ENCODE data around the gene FRMD8.
"Not testable (repeated sequence)": the region's sequence is repeated elsewhere in the genome, so short reads cannot be mapped to it uniquely, and the experiment has no call there.

The FRMD8 gene

GRCh38 chr11:65394125-65394536 is 7.7 kb downstream of the FRMD8 start:
- no peak for DNase-seq

GRCh38 chr11:65395961-65396530 is 9.6 kb downstream of the FRMD8 start:
- DNase-seq: no peak

GRCh38 chr11:65396769-65397745 is 10.6 kb downstream of the FRMD8 start:
- no peak for DNase-seq

- DNase-seq: no peak
These were observed 12.0 kb downstream of the FRMD8 start for GRCh38 chr11:65398362-65398910.

- no peak for DNase-seq
These were observed 12.8 kb downstream of the FRMD8 start for GRCh38 chr11:65399249-65399648.

- DNase-seq: no peak
These were observed 13.4 kb downstream of the FRMD8 start for GRCh38 chr11:65399845-65400244.

GRCh38 chr11:65400307-65401072 is 14.1 kb downstream of the FRMD8 start:
- DNase-seq: no peak

- no peak for DNase-seq
These were observed 14.8 kb downstream of the FRMD8 start for GRCh38 chr11:65401073-65401802.

GRCh38 chr11:65401803-65402248 is 15.4 kb downstream of the FRMD8 start:
- no peak for DNase-seq

- no peak for DNase-seq
These were observed 16.4 kb downstream of the FRMD8 start for GRCh38 chr11:65402790-65403189.

- DNase-seq: no peak
These were observed 17.2 kb downstream of the FRMD8 start for GRCh38 chr11:65403607-65404121.

GRCh38 chr11:65404210-65404609 is 17.8 kb downstream of the FRMD8 start:
- DNase-seq: no peak

GRCh38 chr11:65404638-65405339 is 18.4 kb downstream of the FRMD8 start:
- DNase-seq: no peak

GRCh38 chr11:65410936-65411680 is 24.7 kb downstream of the FRMD8 start:
- DNase-seq: no peak

GRCh38 chr11:65411681-65412070 is 25.2 kb downstream of the FRMD8 start:
- no peak for DNase-seq

GRCh38 chr11:65412271-65413076 is 26.0 kb downstream of the FRMD8 start:
- DNase-seq: no peak

- not testable (repeated sequence) for DNase-seq
These were observed 26.7 kb downstream of the FRMD8 start for GRCh38 chr11:65413077-65413664.

- DNase-seq: no peak
These were observed 28.5 kb downstream of the FRMD8 start for GRCh38 chr11:65414776-65415498.

All from CD4-positive, alpha-beta T cell treated with Interleukin-4 for 4 hours (primary cell).